ENCODE data around the gene SPATA17.

Gene SPATA17

DNA sequence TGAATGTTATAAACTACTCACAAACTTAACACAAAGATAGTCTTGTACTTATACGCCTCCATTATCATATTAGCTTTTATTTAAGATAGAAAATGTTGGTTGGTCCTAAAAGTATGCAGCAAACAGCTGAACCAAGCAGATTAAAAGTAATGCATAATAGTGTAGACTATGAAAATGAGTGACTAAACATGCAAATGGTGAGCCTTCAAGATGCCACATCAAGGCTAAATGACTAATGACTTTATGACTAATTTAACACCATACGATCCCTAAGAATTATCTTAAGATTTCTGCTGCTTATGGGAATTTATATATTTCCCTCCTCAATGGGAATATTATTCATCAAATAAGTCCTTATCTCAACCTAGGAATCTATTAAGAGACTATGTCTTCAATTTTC, 4.8 kb upstream of the SPATA17 start:
- H3K36me3 Mint-ChIP-seq (ENCODE audit: low read depth) = peaks cover 27% of the 10 kb centered on the region
- H3K27ac Mint-ChIP-seq = no peak overlapping the region
- H3K4me3 Mint-ChIP-seq = no peak overlapping the region
- no peak for DNase-seq
- peaks cover 29% of the 10 kb centered on the region for H3K4me1 Mint-ChIP-seq
- TF ChIP-seq, protein P1, sequence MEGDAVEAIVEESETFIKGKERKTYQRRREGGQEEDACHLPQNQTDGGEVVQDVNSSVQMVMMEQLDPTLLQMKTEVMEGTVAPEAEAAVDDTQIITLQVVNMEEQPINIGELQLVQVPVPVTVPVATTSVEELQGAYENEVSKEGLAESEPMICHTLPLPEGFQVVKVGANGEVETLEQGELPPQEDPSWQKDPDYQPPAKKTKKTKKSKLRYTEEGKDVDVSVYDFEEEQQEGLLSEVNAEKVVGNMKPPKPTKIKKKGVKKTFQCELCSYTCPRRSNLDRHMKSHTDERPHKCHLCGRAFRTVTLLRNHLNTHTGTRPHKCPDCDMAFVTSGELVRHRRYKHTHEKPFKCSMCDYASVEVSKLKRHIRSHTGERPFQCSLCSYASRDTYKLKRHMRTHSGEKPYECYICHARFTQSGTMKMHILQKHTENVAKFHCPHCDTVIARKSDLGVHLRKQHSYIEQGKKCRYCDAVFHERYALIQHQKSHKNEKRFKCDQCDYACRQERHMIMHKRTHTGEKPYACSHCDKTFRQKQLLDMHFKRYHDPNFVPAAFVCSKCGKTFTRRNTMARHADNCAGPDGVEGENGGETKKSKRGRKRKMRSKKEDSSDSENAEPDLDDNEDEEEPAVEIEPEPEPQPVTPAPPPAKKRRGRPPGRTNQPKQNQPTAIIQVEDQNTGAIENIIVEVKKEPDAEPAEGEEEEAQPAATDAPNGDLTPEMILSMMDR (IDR thresholded peaks at IDR 0.05) = no peak
- no peaks in the 10 kb centered on the region for H3K9me3 Mint-ChIP-seq
- H3K27me3 Mint-ChIP-seq (ENCODE audit: low read depth, poor library complexity) = no peaks in the 10 kb centered on the region

- DNase-seq = no peak
- H3K4me3 Mint-ChIP-seq = no peak overlapping the region
- no peak overlapping the region for H3K27ac Mint-ChIP-seq
- no peaks in the 10 kb centered on the region for H3K9me3 Mint-ChIP-seq
- TF ChIP-seq, protein P1 (IDR thresholded peaks at IDR 0.05) = no peak
- no peaks in the 10 kb centered on the region for H3K27me3 Mint-ChIP-seq (ENCODE audit: low read depth, poor library complexity)
- H3K36me3 Mint-ChIP-seq (ENCODE audit: low read depth) = peaks cover 23% of the 10 kb centered on the region
- peaks cover 36% of the 10 kb centered on the region for H3K4me1 Mint-ChIP-seq
These were observed 3.7 kb upstream of the SPATA17 start for GRCh38 chr1:217627431-217627830.

- DNase-seq = no peak
- H3K9me3 Mint-ChIP-seq = no peaks in the 10 kb centered on the region
- peaks cover 10% of the 10 kb centered on the region for H3K27me3 Mint-ChIP-seq (ENCODE audit: low read depth, poor library complexity)
- H3K4me1 Mint-ChIP-seq = no peaks in the 10 kb centered on the region
- TF ChIP-seq, protein P1 (IDR thresholded peaks at IDR 0.05) = no peak
- no peaks in the 10 kb centered on the region for H3K36me3 Mint-ChIP-seq (ENCODE audit: low read depth)
- H3K4me3 Mint-ChIP-seq = no peak overlapping the region
- H3K27ac Mint-ChIP-seq = no peak overlapping the region
These were observed 11.3 kb downstream of the SPATA17 start for GRCh38 chr1:217642455-217642854.

GRCh38 chr1:217647791-217648190, 16.6 kb downstream of the SPATA17 start:
- TF ChIP-seq, protein P1 (IDR thresholded peaks at IDR 0.05) = no peak
- no peaks in the 10 kb centered on the region for H3K36me3 Mint-ChIP-seq (ENCODE audit: low read depth)
- no peak overlapping the region for H3K4me3 Mint-ChIP-seq
- no peaks in the 10 kb centered on the region for H3K4me1 Mint-ChIP-seq
- DNase-seq = no peak
- H3K27me3 Mint-ChIP-seq (ENCODE audit: low read depth, poor library complexity) = peaks cover 5% of the 10 kb centered on the region
- no peaks in the 10 kb centered on the region for H3K9me3 Mint-ChIP-seq
- no peak overlapping the region for H3K27ac Mint-ChIP-seq

- Mint-ChIP-seq H3K4me3 (no peak overlapping the region), H3K27ac (no peak overlapping the region), H3K36me3 (ENCODE audit: low read depth) (no peaks in the 10 kb centered on the region), H3K27me3 (ENCODE audit: low read depth, poor library complexity) (no peaks in the 10 kb centered on the region), H3K9me3 (no peaks in the 10 kb centered on the region), H3K4me1 (no peaks in the 10 kb centered on the region)
- no peak for DNase-seq
- TF ChIP-seq, protein P1 (IDR thresholded peaks at IDR 0.05) = no peak
These were observed 19.5 kb downstream of the SPATA17 start for GRCh38 chr1:217650674-217651073.

DNA sequence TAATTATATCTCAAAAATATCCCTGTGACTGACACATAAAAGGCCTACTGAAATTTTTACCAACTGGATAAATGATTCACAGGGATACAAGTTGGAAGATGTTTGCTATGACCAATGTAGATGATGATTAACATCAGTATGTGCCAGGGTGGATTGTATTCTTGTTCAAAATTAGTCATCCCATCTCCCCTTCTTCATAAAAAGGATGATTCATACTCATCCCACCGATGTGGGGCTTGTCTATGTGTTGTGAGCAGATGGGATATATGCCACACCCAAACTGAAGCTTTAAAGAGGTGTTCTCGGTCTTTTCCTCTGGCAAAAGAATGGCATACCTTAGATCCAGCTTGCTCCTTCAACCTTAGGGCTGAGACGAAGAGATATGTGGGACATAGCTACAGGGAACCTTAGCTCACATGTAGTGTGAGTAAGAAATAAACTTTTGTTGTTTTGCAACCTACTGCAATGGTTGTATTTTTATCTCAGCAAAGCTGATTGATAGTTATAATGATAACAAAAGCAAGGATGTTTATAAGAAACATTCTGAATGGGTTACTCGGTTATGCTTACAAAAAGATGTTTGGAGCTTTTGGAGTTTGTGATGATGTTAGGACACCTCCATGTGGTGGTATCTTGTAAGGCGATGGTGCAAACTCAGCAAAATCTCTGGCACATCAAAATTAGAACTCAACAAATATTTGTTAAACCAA, 29.4 kb downstream of the SPATA17 start:
- H3K9me3 Mint-ChIP-seq = no peaks in the 10 kb centered on the region
- DNase-seq = no peak
- H3K27me3 Mint-ChIP-seq (ENCODE audit: low read depth, poor library complexity) = no peaks in the 10 kb centered on the region
- H3K4me3 Mint-ChIP-seq = no peak overlapping the region
- no peaks in the 10 kb centered on the region for H3K4me1 Mint-ChIP-seq
- no peaks in the 10 kb centered on the region for H3K36me3 Mint-ChIP-seq (ENCODE audit: low read depth)
- H3K27ac Mint-ChIP-seq = no peak overlapping the region
- TF ChIP-seq, protein P1 (IDR thresholded peaks at IDR 0.05) = peak; percentile 30
